ENCODE results near the gene AMBP. TPM values are rescaled to one million over a fixed set of nuclear protein-coding genes. Genes with fewer than 3 reads are reported as not detected.

The AMBP gene
- total RNA-seq, 1 experiment from 2014 or later: not detected

DNA sequence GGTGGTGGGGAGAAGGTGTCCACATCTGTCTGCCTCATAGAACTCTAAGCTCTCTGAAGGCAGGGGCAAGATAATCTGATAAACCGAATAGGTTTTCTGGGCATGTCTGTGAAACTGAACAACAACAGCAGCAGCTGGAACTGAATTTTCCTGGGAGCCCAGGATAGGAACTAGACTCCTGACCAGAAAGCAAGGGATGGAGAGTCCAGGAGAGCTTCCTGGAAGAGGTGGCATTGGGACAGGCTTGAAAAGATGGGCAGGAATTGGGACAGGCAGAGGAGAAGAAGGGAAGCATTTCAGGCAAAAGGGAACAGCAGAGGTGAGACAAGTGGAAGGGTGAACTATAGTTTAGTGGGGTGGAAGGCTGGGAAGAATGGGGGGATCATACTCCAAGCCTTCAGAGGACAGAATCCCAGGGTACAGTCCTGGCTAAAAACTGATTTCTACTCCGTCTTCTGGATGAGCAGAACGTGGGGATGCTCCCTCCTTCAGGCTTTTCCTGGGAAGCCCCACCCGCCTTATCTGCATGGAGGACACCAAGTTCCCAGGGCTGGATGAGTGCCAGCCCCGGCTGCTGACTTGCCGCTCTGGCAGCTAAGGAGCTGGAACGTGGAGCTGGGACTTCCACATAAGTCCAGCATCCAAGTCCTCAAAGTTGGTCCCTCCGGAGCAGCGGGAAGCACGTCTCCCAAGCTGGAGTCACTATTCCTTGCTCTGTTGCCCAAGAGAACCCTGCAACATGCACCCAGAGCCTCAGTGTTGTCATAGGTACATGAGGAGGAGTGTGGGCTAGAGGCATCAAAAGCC, 34.9 kb upstream of the AMBP start:
- Histone ChIP-seq H3K9me3 (ENCODE audit: insufficient read depth, low read depth) (no peaks in the 10 kb centered on the region), H3K9me2 (ENCODE audit: insufficient read depth) (no peaks in the 10 kb centered on the region), H3K4me2 (no peak overlapping the region), H3K36me3 (ENCODE audit: low read depth) (no peaks in the 10 kb centered on the region), H3K4me1 (replicated peaks; ENCODE audit: insufficient read depth) (no peaks in the 10 kb centered on the region), H3K27ac (no peak overlapping the region), H3K4me3 (no peak overlapping the region), H4K20me1 (ENCODE audit: insufficient read depth) (no peaks in the 10 kb centered on the region), H3F3A (ENCODE audit: insufficient read depth, low read depth) (no peaks in the 10 kb centered on the region), H3K79me2 (ENCODE audit: low read depth) (no peaks in the 10 kb centered on the region), H2AFZ (no peak overlapping the region), H3K27me3 (ENCODE audit: insufficient read depth, low read depth) (peaks cover 72% of the 10 kb centered on the region)
- intact Hi-C loops (cut with micrococcal nuclease; ENCODE audit: unreplicated experiment): no loop called here
- ChIA-PET POLR2A (ENCODE audit: unreplicated experiment) (no interaction called here), CTCF (no interaction called here)
- no peak for TF ChIP-seq EZH2 (IDR thresholded peaks at IDR 0.05; ENCODE audit: low read depth)
- TF ChIP-seq, protein P1, sequence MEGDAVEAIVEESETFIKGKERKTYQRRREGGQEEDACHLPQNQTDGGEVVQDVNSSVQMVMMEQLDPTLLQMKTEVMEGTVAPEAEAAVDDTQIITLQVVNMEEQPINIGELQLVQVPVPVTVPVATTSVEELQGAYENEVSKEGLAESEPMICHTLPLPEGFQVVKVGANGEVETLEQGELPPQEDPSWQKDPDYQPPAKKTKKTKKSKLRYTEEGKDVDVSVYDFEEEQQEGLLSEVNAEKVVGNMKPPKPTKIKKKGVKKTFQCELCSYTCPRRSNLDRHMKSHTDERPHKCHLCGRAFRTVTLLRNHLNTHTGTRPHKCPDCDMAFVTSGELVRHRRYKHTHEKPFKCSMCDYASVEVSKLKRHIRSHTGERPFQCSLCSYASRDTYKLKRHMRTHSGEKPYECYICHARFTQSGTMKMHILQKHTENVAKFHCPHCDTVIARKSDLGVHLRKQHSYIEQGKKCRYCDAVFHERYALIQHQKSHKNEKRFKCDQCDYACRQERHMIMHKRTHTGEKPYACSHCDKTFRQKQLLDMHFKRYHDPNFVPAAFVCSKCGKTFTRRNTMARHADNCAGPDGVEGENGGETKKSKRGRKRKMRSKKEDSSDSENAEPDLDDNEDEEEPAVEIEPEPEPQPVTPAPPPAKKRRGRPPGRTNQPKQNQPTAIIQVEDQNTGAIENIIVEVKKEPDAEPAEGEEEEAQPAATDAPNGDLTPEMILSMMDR (conservative IDR thresholded peaks at IDR 0.05): no peak
- no peak for DNase-seq
- no TSS peak for BruUV-seq (replicated peaks)

DNA sequence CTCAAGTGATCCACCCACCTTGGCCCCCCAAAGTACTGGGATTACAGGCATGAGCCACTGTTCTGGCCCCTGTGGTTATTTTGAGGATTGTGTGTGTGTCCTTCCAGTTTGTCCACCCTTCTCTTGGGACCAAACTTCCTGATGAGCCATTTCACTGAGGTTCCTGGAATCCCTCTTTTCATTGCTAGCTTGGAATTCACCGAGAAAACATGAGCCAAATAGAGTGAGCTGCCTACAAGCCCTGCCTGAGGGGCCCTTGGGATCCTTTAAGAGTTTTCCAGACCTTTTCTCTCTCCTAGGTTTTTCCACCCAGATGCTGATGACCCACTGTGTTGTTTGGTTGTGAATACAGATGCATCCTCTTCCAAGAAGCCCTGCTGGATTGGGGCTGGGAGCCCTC, 34.2 kb upstream of the AMBP start:
- CTCF ChIA-PET: no interaction called here
- BruUV-seq (replicated peaks): no TSS peak
- Histone ChIP-seq H3K36me3 (ENCODE audit: low read depth) (no peaks in the 10 kb centered on the region), H3F3A (ENCODE audit: insufficient read depth, low read depth) (no peaks in the 10 kb centered on the region), H3K27me3 (ENCODE audit: insufficient read depth, low read depth) (peaks cover 68% of the 10 kb centered on the region), H3K4me2 (no peak overlapping the region), H2AFZ (no peak overlapping the region), H3K79me2 (ENCODE audit: low read depth) (no peaks in the 10 kb centered on the region), H3K9me3 (ENCODE audit: insufficient read depth, low read depth) (no peaks in the 10 kb centered on the region), H3K27ac (no peak overlapping the region), H3K4me3 (no peak overlapping the region), H3K9me2 (ENCODE audit: insufficient read depth) (no peaks in the 10 kb centered on the region), H4K20me1 (ENCODE audit: insufficient read depth) (no peaks in the 10 kb centered on the region), H3K4me1 (replicated peaks; ENCODE audit: insufficient read depth) (no peaks in the 10 kb centered on the region)
- no peak for DNase-seq
- intact Hi-C loops (cut with micrococcal nuclease; ENCODE audit: unreplicated experiment): no loop called here
- POLR2A ChIA-PET (ENCODE audit: unreplicated experiment): no interaction called here
- TF ChIP-seq, protein P1 (conservative IDR thresholded peaks at IDR 0.05): no peak
- no peak for TF ChIP-seq EZH2 (IDR thresholded peaks at IDR 0.05; ENCODE audit: low read depth)

DNA sequence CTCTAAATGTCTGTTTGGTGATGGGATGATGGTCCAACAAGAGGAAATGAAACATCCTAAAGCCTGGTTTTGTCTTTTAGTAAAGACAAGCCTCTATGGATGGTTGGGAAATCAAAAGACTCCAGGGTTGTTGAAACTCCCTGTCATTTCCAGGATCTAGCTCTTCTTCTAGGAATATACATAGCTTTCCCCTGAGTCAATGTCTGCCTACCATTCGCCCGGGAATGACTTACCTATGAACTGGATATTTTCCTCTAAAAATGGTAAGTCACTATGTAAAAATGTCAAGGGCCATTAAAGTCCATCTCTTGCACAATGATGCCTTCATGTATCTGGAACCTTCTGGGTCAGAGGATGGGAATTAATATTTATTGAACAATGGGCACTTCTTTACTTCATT, 32.1 kb upstream of the AMBP start:
- CTCF ChIA-PET: interaction anchor here (0.6 kb wide), 1 partner anchor 292 kb away, joined by 5 read pairs; no protein-coding TSS in a partner anchor
- Histone ChIP-seq H3K27ac (no peak overlapping the region), H3F3A (ENCODE audit: insufficient read depth, low read depth) (no peaks in the 10 kb centered on the region), H4K20me1 (ENCODE audit: insufficient read depth) (0 out of 2 replicates have a peak, but pooled peaks cover 5% of the 10 kb centered on the region), H3K36me3 (ENCODE audit: low read depth) (no peaks in the 10 kb centered on the region), H3K27me3 (ENCODE audit: insufficient read depth, low read depth) (peaks cover 62% of the 10 kb centered on the region), H3K79me2 (ENCODE audit: low read depth) (no peaks in the 10 kb centered on the region), H3K4me3 (no peak overlapping the region), H2AFZ (no peak overlapping the region), H3K9me2 (ENCODE audit: insufficient read depth) (no peaks in the 10 kb centered on the region), H3K9me3 (ENCODE audit: insufficient read depth, low read depth) (no peaks in the 10 kb centered on the region), H3K4me1 (replicated peaks; ENCODE audit: insufficient read depth) (no peaks in the 10 kb centered on the region), H3K4me2 (no peak overlapping the region)
- intact Hi-C loops (cut with micrococcal nuclease; ENCODE audit: unreplicated experiment): no loop called here
- BruUV-seq (replicated peaks): no TSS peak
- no peak for DNase-seq
- TF ChIP-seq, protein P1 (conservative IDR thresholded peaks at IDR 0.05): no peak
- TF ChIP-seq EZH2 (IDR thresholded peaks at IDR 0.05; ENCODE audit: low read depth): no peak
- POLR2A ChIA-PET (ENCODE audit: unreplicated experiment): interaction anchor here (0.7 kb wide), 1 partner anchor 201 kb away, joined by 5 read pairs; no protein-coding TSS in a partner anchor

Data from PC-9 (cell line).